H1 (cell line): Measurements from ENCODE around the gene GSDMA. TPM values are rescaled to one million over a fixed set of nuclear protein-coding genes. Genes with fewer than 3 reads are reported as not detected.

Experiments used
- CTCF ChIA-PET: fragments of 300-600 bp; sonication (Branson Sonifier 250); formaldehyde crosslinking; loops from one replicate; lab custom pipeline; 2021; ENCODE audit not compliant: partially characterized antibody; lab: Charles Lee
- POLR2A ChIA-PET: fragments of 300-600 bp; sonication (Branson Sonifier 250); formaldehyde crosslinking; loops from one replicate; lab custom pipeline; 2021; ENCODE audit warnings: inconsistent platforms; ENCODE audit not compliant: partially characterized antibody; lab: Charles Lee
- DNase-seq, 2 experiments: peaks; one replicate each; pipeline versions ENCODE4 v3.0.0 to v3.0.0-alpha.2; 2010 to 2022; ENCODE audit warnings: low spot score in 2 of 2, low read depth in 1 of 2, mixed read lengths in 1 of 2
- FAIRE-seq: peaks from 2 replicates; lab custom pipeline; 2011; peaks lifted over from hg19 to GRCh38; lab: Jason Lieb, UNC
- H2AFZ ChIP-seq: 2 replicates; pipeline ENCODE4 v1.8.1; 2012; ENCODE audit warnings: low read length, inconsistent platforms
- H2AK5ac ChIP-seq: 2 replicates; pipeline ENCODE4 v1.6.1; 2013; ENCODE audit warnings: low read depth, low read length
- H2BK120ac ChIP-seq: replicated peaks from 2 replicates; pipeline ENCODE3; 2013; ENCODE audit warnings: low read depth, low read length, inconsistent platforms
- H2BK12ac ChIP-seq: 2 replicates; pipeline ENCODE4 v1.6.1; 2013; ENCODE audit warnings: low read depth, low read length
- H2BK15ac ChIP-seq: 2 replicates; pipeline ENCODE4 v1.6.1; 2013; ENCODE audit warnings: low read length
- H2BK20ac ChIP-seq: 2 replicates; pipeline ENCODE4 v1.6.1; 2013; ENCODE audit warnings: low read length
- H2BK5ac ChIP-seq: 2 replicates; pipeline ENCODE4 v1.6.1; 2013; ENCODE audit warnings: low read depth, low read length
- H3K14ac ChIP-seq: 2 replicates; pipeline ENCODE4 v1.6.1; 2013; ENCODE audit warnings: inconsistent platforms; ENCODE audit not compliant: insufficient read length
- H3K18ac ChIP-seq: 2 replicates; pipeline ENCODE4 v1.6.1; 2013; ENCODE audit warnings: low read length; ENCODE audit errors: extremely low read depth
- H3K23ac ChIP-seq: 2 replicates; pipeline ENCODE4 v1.6.1; 2013; ENCODE audit warnings: inconsistent platforms; ENCODE audit not compliant: insufficient read length
- H3K23me2 ChIP-seq: 2 replicates; pipeline ENCODE4 v1.6.1; 2013; ENCODE audit warnings: low read depth, low read length
- H3K27ac ChIP-seq: 2 replicates; pipeline ENCODE4 v1.6.1; 2011; ENCODE audit warnings: low read depth, low read length, inconsistent platforms
- H3K27me3 ChIP-seq, 4 experiments: replicated peaks in 1 of 4; 1 replicate in 1 of 4; 2 replicates in 3 of 4; pipeline versions ENCODE4 v1.6.1 to v1.8.1; 2011 to 2013; ENCODE audit warnings: low read length in 3 of 4, mild to moderate bottlenecking in 3 of 4, inconsistent platforms in 2 of 4, mixed read lengths in 2 of 4, moderate library complexity in 1 of 4; ENCODE audit not compliant: control insufficient read depth in 3 of 4, insufficient read depth in 3 of 4; ENCODE audit errors: extremely low read depth in 1 of 4
- H3K36me3 ChIP-seq, 4 experiments: 2 replicates each; pipeline versions ENCODE4 v1.6.1 to v1.8.1; 2011 to 2013; ENCODE audit warnings: mild to moderate bottlenecking in 4 of 4, low read length in 3 of 4, moderate library complexity in 2 of 4, control low read depth in 1 of 4, inconsistent platforms in 1 of 4; ENCODE audit not compliant: insufficient read depth in 4 of 4, control insufficient read depth in 2 of 4
- H3K4ac ChIP-seq: replicated peaks from 2 replicates; pipeline ENCODE3; 2013; ENCODE audit warnings: low read length, low read depth, mixed read lengths, inconsistent platforms; ENCODE audit not compliant: insufficient read length
- H3K4me1 ChIP-seq, 4 experiments: replicated peaks in 1 of 4; 1 replicate in 1 of 4; 2 replicates in 3 of 4; pipeline versions ENCODE4 v1.6.1 to v1.8.1; 2011 to 2013; ENCODE audit warnings: low read length in 3 of 4, inconsistent platforms in 2 of 4, mixed read lengths in 1 of 4; ENCODE audit not compliant: insufficient read depth in 4 of 4, control insufficient read depth in 3 of 4
- H3K4me2 ChIP-seq, 2 experiments: 2 replicates each; pipeline versions ENCODE4 v1.6.1 to v1.8.1; 2011 to 2013; ENCODE audit warnings: low read depth in 2 of 2, low read length in 2 of 2, control low read depth in 1 of 2, inconsistent platforms in 1 of 2, mild to moderate bottlenecking in 1 of 2; ENCODE audit not compliant: insufficient read depth in 1 of 2
- H3K4me3 ChIP-seq, 4 experiments: fragments of 200-600, 300-600 bp in 1 of 4; sonication (generic), shearing (Covaris generic), sonication (Bioruptor Twin) in 1 of 4; 2 replicates each; pipeline versions ENCODE4 v1.5.1 to v1.8.1; 2011 to 2016; ENCODE audit warnings: low read length in 4 of 4, low read depth in 3 of 4, control low read depth in 2 of 4, inconsistent platforms in 2 of 4, mild to moderate bottlenecking in 2 of 4, mixed read lengths in 1 of 4, moderate library complexity in 1 of 4; ENCODE audit not compliant: insufficient read depth in 2 of 4; ENCODE audit errors: extremely low read depth in 1 of 4
- H3K56ac ChIP-seq: replicated peaks from 2 replicates; pipeline ENCODE3; 2013; ENCODE audit warnings: low read depth, mild to moderate bottlenecking, mixed read lengths, low read length, inconsistent platforms; ENCODE audit not compliant: insufficient read length
- H3K79me1 ChIP-seq: 2 replicates; pipeline ENCODE4 v1.6.1; 2013; ENCODE audit warnings: low read depth, low read length, control low read depth
- H3K79me2 ChIP-seq, 2 experiments: 2 replicates each; pipeline versions ENCODE4 v1.6.1 to v1.8.1; 2012 to 2013; ENCODE audit warnings: low read length in 2 of 2, mild to moderate bottlenecking in 2 of 2, inconsistent platforms in 1 of 2; ENCODE audit not compliant: insufficient read depth in 2 of 2, control insufficient read depth in 1 of 2
- H3K9ac ChIP-seq, 4 experiments: replicated peaks in 1 of 4; 1 replicate in 1 of 4; 2 replicates in 3 of 4; pipeline versions ENCODE4 v1.6.1 to v1.8.1; 2011 to 2013; ENCODE audit warnings: low read depth in 3 of 4, low read length in 3 of 4, control low read depth in 2 of 4, mild to moderate bottlenecking in 2 of 4, moderate library complexity in 2 of 4, inconsistent platforms in 1 of 4; ENCODE audit errors: extremely low read depth in 1 of 4
- H3K9me3 ChIP-seq, 2 experiments: 2 replicates each; pipeline versions ENCODE4 v1.6.1 to v1.8.1; 2012 to 2013; ENCODE audit warnings: mild to moderate bottlenecking in 2 of 2, moderate library complexity in 2 of 2, control low read depth in 1 of 2, inconsistent platforms in 1 of 2, low read depth in 1 of 2, low read length in 1 of 2, mixed read lengths in 1 of 2; ENCODE audit not compliant: insufficient read depth in 2 of 2
- H4K20me1 ChIP-seq, 2 experiments: replicated peaks in 1 of 2; 2 replicates each; pipeline versions ENCODE3 to v1.8.1; 2011 to 2013; ENCODE audit warnings: inconsistent platforms in 2 of 2, low read length in 2 of 2, mild to moderate bottlenecking in 1 of 2; ENCODE audit not compliant: insufficient read depth in 2 of 2, control insufficient read depth in 1 of 2
- H4K5ac ChIP-seq: 2 replicates; pipeline ENCODE4 v1.6.1; 2013; ENCODE audit warnings: low read length, low read depth, mixed read lengths, inconsistent platforms; ENCODE audit not compliant: insufficient read length
- H4K8ac ChIP-seq: 2 replicates; pipeline ENCODE4 v1.8.0; 2013; ENCODE audit warnings: mild to moderate bottlenecking, moderate library complexity, low read length, inconsistent platforms; ENCODE audit not compliant: insufficient read depth; ENCODE audit errors: extremely low read depth
- H4K91ac ChIP-seq: replicated peaks from 2 replicates; pipeline ENCODE3; 2013; ENCODE audit warnings: low read length, mixed read lengths, inconsistent platforms; ENCODE audit not compliant: insufficient read length
- CREB1 ChIP-seq: IDR thresholded peaks from 2 replicates; pipeline ENCODE4 v1.6.1; 2012; ENCODE audit warnings: inconsistent platforms
- FOSL1 ChIP-seq: IDR thresholded peaks from 2 replicates; pipeline ENCODE4 v1.6.1; 2011; ENCODE audit warnings: mild to moderate bottlenecking, low read depth, low read length, moderate library complexity; ENCODE audit not compliant: insufficient read depth
- MAX ChIP-seq: IDR thresholded peaks from 2 replicates; pipeline ENCODE4 v1.6.1; 2012; ENCODE audit warnings: inconsistent platforms
- RFX5 ChIP-seq: IDR thresholded peaks from 2 replicates; pipeline ENCODE4 v1.6.1; 2011; ENCODE audit warnings: low read depth, low read length, improper control_type of control experiment, borderline replicate concordance
- SP1 ChIP-seq: IDR thresholded peaks from 2 replicates; pipeline ENCODE4 v1.6.1; 2011; ENCODE audit warnings: low read depth, low read length
- USF2 ChIP-seq: IDR thresholded peaks from 2 replicates; pipeline ENCODE4 v1.6.1; 2011; ENCODE audit warnings: low read length, improper control_type of control experiment
- WGBS, 2 experiments: shearing (Covaris generic) in 1 of 2; methylation state at CpG; one replicate each; pipeline versions ENCODE4 v1.1.6 to v1.1.7; 2013 to 2015; ENCODE audit warnings: low lambda C conversion rate in 2 of 2, mixed read lengths in 2 of 2, inconsistent platforms in 1 of 2, low coverage in 1 of 2, missing lambda C conversion rate in 1 of 2; ENCODE audit not compliant: insufficient replicate concordance in 2 of 2, insufficient coverage in 1 of 2, insufficient read length in 1 of 2; ENCODE audit errors: extremely low coverage in 1 of 2, missing lambda C conversion rate in 1 of 2; 5-methylcytosine and 5-hydroxymethylcytosine counted together
- polyA plus RNA-seq, 7 experiments: library from polyadenylated mRNA; depleted of rRNA in 3 of 7; stranded (reverse) in 5 of 7; unstranded in 2 of 7; fragments of >200 nt in 5 of 7; fragments of 200-250 nt in 2 of 7; gene quantifications; 1 replicate in 5 of 7; 2 replicates in 1 of 7; 4 replicates in 1 of 7; pipeline versions ENCODE4 v1.2.1 to v1.2.3, GENCODE V29; 2011 to 2013; ENCODE audit warnings: missing spikeins in 2 of 7, mixed read lengths in 2 of 7
- total RNA-seq: library from RNA; stranded (reverse); fragmentation: NEBNext Ultra II Directional; extraction: Animal tissue kit (Norgen Biotek cat#: 25700); gene quantifications from 2 replicates; pipeline ENCODE4 v1.2.1, GENCODE V29; 2021

GSDMA gene
- total and polyA plus RNA-seq, 2 of the 8 experiments (the other 6 are each of a cell fraction or from before 2014, with no cell fraction given) = 0.03 TPM; not detected in 1

GRCh38 chr17:40024901-40025300 is 62.1 kb downstream of the GSDMA start:
- Histone ChIP-seq H4K5ac (no peak overlapping the region), H3K14ac (no peak overlapping the region), H2BK5ac (no peak overlapping the region), H3K79me1 (no peaks in the 10 kb centered on the region), H2AK5ac (no peak overlapping the region), H4K8ac (no peak overlapping the region), H2BK15ac (no peak overlapping the region), H3K27ac (no peak overlapping the region), H3K9ac (no peak overlapping the region), H3K56ac (no peak overlapping the region), H4K91ac (no peak overlapping the region), H3K23ac (no peak overlapping the region), H3K27me3 (no peaks in the 10 kb centered on the region), H2BK12ac (no peak overlapping the region), H3K4me2 (no peak overlapping the region), H3K23me2 (no peaks in the 10 kb centered on the region), H3K4me1 (no peaks in the 10 kb centered on the region), H3K18ac (no peak overlapping the region), H2BK20ac (no peak overlapping the region), H3K4ac (no peak overlapping the region), H4K20me1 (peaks cover 0 to 2% of the 10 kb centered on the region in 2 experiments), H3K79me2 (no peaks in the 10 kb centered on the region), H3K36me3 (peaks cover 16 to 37% (median 34%) of the 10 kb centered on the region in 4 experiments), H3K4me3 (no peak overlapping the region), H2AFZ (no peak overlapping the region), H3K9me3 (no peaks in the 10 kb centered on the region), H2BK120ac (no peak overlapping the region)
- ChIA-PET CTCF (interaction anchor here (0.8 to 29.7 kb wide), 5 partner anchors 13 to 337 kb away, joined by 3 to 876 read pairs (median 72); partner anchors contain the start of genes CSF3, MED24 and THRA), POLR2A (interaction anchor here (2.2 to 4.8 kb wide), 2 partner anchors 8 to 11 kb away, joined by 10 to 42 read pairs; partner anchors contain the start of gene CSF3)
- TF ChIP-seq USF2 = no peak
- TF ChIP-seq FOSL1 = no peak
- TF ChIP-seq MAX = no peak
- TF ChIP-seq SP1 = no peak
- TF ChIP-seq CREB1 = no peak
- TF ChIP-seq RFX5 = no peak
- FAIRE-seq = no peak
- DNase-seq = no peak
- WGBS, 2 experiments = 94% methylated on average over 8 of the region's 8 CpGs; no CpG with 5 or more reads in 1 of the 2 experiments
